ENCODE results near the gene NLRC3. TPM values are rescaled to one million over a fixed set of nuclear protein-coding genes. Genes with fewer than 3 reads are reported as not detected.

The NLRC3 gene
- total RNA-seq, 1 donor from 2014 or later = 3.2 TPM

- Mint-ChIP-seq H3K9me3 (ENCODE audit: unreplicated experiment) (no peaks in the 10 kb centered on the region), H3K36me3 (ENCODE audit: low read depth, unreplicated experiment) (no peaks in the 10 kb centered on the region), H3K27me3 (ENCODE audit: unreplicated experiment) (peaks cover 11% of the 10 kb centered on the region), H3K27ac (ENCODE audit: unreplicated experiment) (no peak overlapping the region), H3K4me3 (ENCODE audit: unreplicated experiment) (no peak overlapping the region), H3K4me1 (ENCODE audit: unreplicated experiment) (no peaks in the 10 kb centered on the region)
- no peak for DNase-seq (ENCODE audit: low spot score)
- no peak for TF ChIP-seq CTCF (IDR thresholded peaks at IDR 0.05; ENCODE audit: unreplicated experiment)
Measured at GRCh38 chr16:3492356-3492755, 84.8 kb downstream of the NLRC3 start.

- Mint-ChIP-seq H3K9me3 (ENCODE audit: unreplicated experiment) (no peaks in the 10 kb centered on the region), H3K4me3 (ENCODE audit: unreplicated experiment) (no peak overlapping the region), H3K4me1 (ENCODE audit: unreplicated experiment) (no peaks in the 10 kb centered on the region), H3K27me3 (ENCODE audit: unreplicated experiment) (peaks cover 11% of the 10 kb centered on the region), H3K27ac (ENCODE audit: unreplicated experiment) (no peak overlapping the region), H3K36me3 (ENCODE audit: low read depth, unreplicated experiment) (no peaks in the 10 kb centered on the region)
- no peak for TF ChIP-seq CTCF (IDR thresholded peaks at IDR 0.05; ENCODE audit: unreplicated experiment)
- DNase-seq (ENCODE audit: low spot score) = no peak
Measured at GRCh38 chr16:3490911-3491629, 86.1 kb downstream of the NLRC3 start.

Other genes starting within 250 kb of the NLRC3 start
- not detected for gene OR2C1, start 221.5 kb downstream of the NLRC3 start, total RNA-seq (ENCODE audit: unreplicated experiment)
- 16.6 TPM for gene ZSCAN32, start 176.4 kb downstream of the NLRC3 start, total RNA-seq (ENCODE audit: unreplicated experiment)
- gene ZNF174, start 176.2 kb downstream of the NLRC3 start, total RNA-seq (ENCODE audit: unreplicated experiment) = 10.3 TPM
- 5.7 TPM for gene ZNF597, start 133.9 kb downstream of the NLRC3 start, total RNA-seq (ENCODE audit: unreplicated experiment)
- gene NAA60, start 133.7 kb downstream of the NLRC3 start, total RNA-seq (ENCODE audit: unreplicated experiment) = 75.5 TPM
- not detected for gene C16orf90, start 81.9 kb downstream of the NLRC3 start, total RNA-seq (ENCODE audit: unreplicated experiment)
- gene CLUAP1, start 76.4 kb downstream of the NLRC3 start, total RNA-seq (ENCODE audit: unreplicated experiment) = 15.8 TPM
- gene SLX4, start 34.2 kb upstream of the NLRC3 start, total RNA-seq (ENCODE audit: unreplicated experiment) = 11.8 TPM
- gene DNASE1, start 77.3 kb upstream of the NLRC3 start, total RNA-seq (ENCODE audit: unreplicated experiment) = 33.9 TPM
- 104 TPM for gene TRAP1, start 140.1 kb upstream of the NLRC3 start, total RNA-seq (ENCODE audit: unreplicated experiment)

Measured in endothelial cell (in vitro differentiated cells).